ENCODE data around the gene HECW1.

DNA sequence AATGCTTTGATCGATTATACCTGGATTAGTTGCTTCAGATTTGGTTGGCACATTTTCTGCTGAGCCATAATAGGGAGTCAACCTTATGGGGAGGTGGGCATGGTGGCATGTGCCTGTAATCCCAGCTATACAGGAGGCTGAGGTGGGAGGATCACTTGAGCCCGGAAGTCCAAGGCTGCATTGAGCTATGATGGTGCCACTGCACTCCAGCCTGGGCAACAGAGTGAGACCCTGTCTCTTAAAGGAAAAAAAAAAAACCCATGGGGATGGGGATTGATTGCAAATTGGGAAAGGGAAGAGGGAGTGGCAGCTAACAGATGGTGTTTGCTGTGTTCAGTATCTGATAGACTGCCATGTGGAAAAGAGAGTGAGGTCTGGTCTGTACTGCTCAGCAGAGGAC, 481.6 kb downstream of the HECW1 start:
- TF ChIP-seq, protein P1, sequence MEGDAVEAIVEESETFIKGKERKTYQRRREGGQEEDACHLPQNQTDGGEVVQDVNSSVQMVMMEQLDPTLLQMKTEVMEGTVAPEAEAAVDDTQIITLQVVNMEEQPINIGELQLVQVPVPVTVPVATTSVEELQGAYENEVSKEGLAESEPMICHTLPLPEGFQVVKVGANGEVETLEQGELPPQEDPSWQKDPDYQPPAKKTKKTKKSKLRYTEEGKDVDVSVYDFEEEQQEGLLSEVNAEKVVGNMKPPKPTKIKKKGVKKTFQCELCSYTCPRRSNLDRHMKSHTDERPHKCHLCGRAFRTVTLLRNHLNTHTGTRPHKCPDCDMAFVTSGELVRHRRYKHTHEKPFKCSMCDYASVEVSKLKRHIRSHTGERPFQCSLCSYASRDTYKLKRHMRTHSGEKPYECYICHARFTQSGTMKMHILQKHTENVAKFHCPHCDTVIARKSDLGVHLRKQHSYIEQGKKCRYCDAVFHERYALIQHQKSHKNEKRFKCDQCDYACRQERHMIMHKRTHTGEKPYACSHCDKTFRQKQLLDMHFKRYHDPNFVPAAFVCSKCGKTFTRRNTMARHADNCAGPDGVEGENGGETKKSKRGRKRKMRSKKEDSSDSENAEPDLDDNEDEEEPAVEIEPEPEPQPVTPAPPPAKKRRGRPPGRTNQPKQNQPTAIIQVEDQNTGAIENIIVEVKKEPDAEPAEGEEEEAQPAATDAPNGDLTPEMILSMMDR (optimal IDR thresholded peaks at IDR 0.05 in 1 of 3, IDR thresholded peaks at IDR 0.05 in 1 of 3, conservative IDR thresholded peaks at IDR 0.05 in 1 of 3; ENCODE audit: extremely low read depth in 1 of 3, insufficient read depth in 2 of 3, low read length in 3 of 3), result no peak
- TF ChIP-seq EZH2 (IDR thresholded peaks at IDR 0.05; ENCODE audit: low read length), result no peak

Measured in keratinocyte (primary cell).